HepG2 (cell line): ENCODE data around the gene C20orf204. TPM values are rescaled to one million over a fixed set of nuclear protein-coding genes. Genes with fewer than 3 reads are reported as not detected.

Experiments
- ATAC-seq: fragments of 200-7000 bp; cut with Tn5 transposase; 3 replicates; pipeline ENCODE4 v1.9.1; 2020; ENCODE audit warnings: mild to moderate bottlenecking, moderate library complexity
- BruUV-seq: library from RNA; stranded (reverse); fragments of 400-500 nt; replicated peaks from 2 replicates; lab custom pipeline; 2021; lab: Mats Ljungman, UMichigan
- CTCF ChIA-PET: fragments of 300-600 bp; formaldehyde crosslinking; extraction: SDS; loops from one replicate; lab custom pipeline; 2021; ENCODE audit warnings: low total read pairs, inconsistent platforms, low intra/inter-chr PET ratio; lab: Yijun Ruan, JAX
- POLR2A ChIA-PET: fragments of 350-600 bp; sonication (Branson Sonifier 250); formaldehyde crosslinking; loops from one replicate; lab custom pipeline; 2020; ENCODE audit warnings: antibody characterized with exemption, inconsistent platforms; lab: Yijun Ruan, JAX
- DNase-seq: peaks from one replicate; pipeline ENCODE4 v3.0.0-alpha.2; 2015; ENCODE audit warnings: low spot score
- FAIRE-seq: peaks from 3 replicates; lab custom pipeline; 2011; peaks lifted over from hg19 to GRCh38; lab: Jason Lieb, UNC
- H2AFZ ChIP-seq: one replicate; pipeline ENCODE4 v1.6.1; 2011; ENCODE audit warnings: low read length, inconsistent platforms
- H3K27ac ChIP-seq: fragments of 300-600 bp; 3 replicates; pipeline ENCODE4 v1.8.0; 2011; ENCODE audit warnings: mixed run types, mild to moderate bottlenecking, mixed read lengths, low read length, inconsistent platforms; ENCODE audit not compliant: insufficient read depth; ENCODE audit errors: extremely low read length
- H3K27me3 ChIP-seq, 2 experiments: fragments of 200-600 bp in 1 of 2; 2 replicates in 1 of 2; 3 replicates in 1 of 2; pipeline versions ENCODE4 v1.6.0 to v1.8.0; 2011; ENCODE audit warnings: low read length in 2 of 2, mild to moderate bottlenecking in 2 of 2, moderate library complexity in 2 of 2, inconsistent platforms in 1 of 2; ENCODE audit not compliant: insufficient read depth in 2 of 2, control insufficient read depth in 1 of 2
- H3K36me3 ChIP-seq, 2 experiments: fragments of 200-600 bp in 1 of 2; replicated peaks in 1 of 2; 2 replicates in 1 of 2; 3 replicates in 1 of 2; pipeline versions ENCODE4 v1.5.1 to v1.8.0; 2011; ENCODE audit warnings: low read length in 2 of 2, inconsistent platforms in 1 of 2; ENCODE audit not compliant: insufficient read depth in 2 of 2, control insufficient read depth in 1 of 2
- H3K4me1 ChIP-seq: 2 replicates; pipeline ENCODE4 v1.5.1; 2012; ENCODE audit warnings: low read length, inconsistent platforms; ENCODE audit not compliant: insufficient read depth
- H3K4me2 ChIP-seq: 2 replicates; pipeline ENCODE4 v1.6.0; 2011; ENCODE audit warnings: low read depth, low read length, inconsistent platforms
- H3K4me3 ChIP-seq, 3 experiments: fragments of 200-600 bp in 1 of 3; sonication (generic), shearing (Covaris generic) in 1 of 3; replicated peaks in 1 of 3; 2 replicates each; pipeline ENCODE4 v1.5.1; 2011 to 2016; ENCODE audit warnings: low read length in 3 of 3, inconsistent platforms in 2 of 3, low read depth in 2 of 3, mild to moderate bottlenecking in 2 of 3, control low read depth in 1 of 3, mixed read lengths in 1 of 3; ENCODE audit not compliant: insufficient read depth in 1 of 3
- H3K79me2 ChIP-seq: one replicate; pipeline ENCODE4 v1.6.1; 2011; ENCODE audit warnings: low read length, inconsistent platforms; ENCODE audit not compliant: insufficient read depth
- H3K9ac ChIP-seq: 2 replicates; pipeline ENCODE4 v1.6.0; 2011; ENCODE audit warnings: mild to moderate bottlenecking, low read depth, low read length, inconsistent platforms; ENCODE audit not compliant: insufficient read depth
- H3K9me3 ChIP-seq: 2 replicates; pipeline ENCODE4 v1.5.1; 2012; ENCODE audit warnings: mild to moderate bottlenecking, low read length
- H4K20me1 ChIP-seq: 2 replicates; pipeline ENCODE4 v1.6.0; 2011; ENCODE audit warnings: inconsistent platforms, mild to moderate bottlenecking, low read length, moderate library complexity; ENCODE audit not compliant: insufficient read depth
- IRX3 ChIP-seq: sonication (generic); formaldehyde crosslinking; IDR thresholded peaks from 2 replicates; pipeline ENCODE4 v1.8.1; 2023; ENCODE audit warnings: mild to moderate bottlenecking, low read depth, missing genetic modification reagents, borderline replicate concordance
- KDM5A ChIP-seq: fragments of 200-600 bp; sonication (generic); IDR thresholded peaks from 2 replicates; pipeline ENCODE4 v1.7.0; 2018; ENCODE audit warnings: antibody characterized with exemption, mild to moderate bottlenecking, low read length, borderline replicate concordance
- KLF16 ChIP-seq, 2 experiments: sonication (generic) in 1 of 2; formaldehyde crosslinking in 1 of 2; IDR thresholded peaks; 2 replicates each; pipeline versions ENCODE4 v1.6.1 to v1.8.0; 2016 to 2023; ENCODE audit warnings: missing genetic modification reagents in 2 of 2, missing compliant biosample characterization in 1 of 2
- SMAD3 ChIP-seq: sonication (generic); formaldehyde crosslinking; IDR thresholded peaks from 2 replicates; pipeline ENCODE4 v1.4.0; 2020; ENCODE audit warnings: missing genetic modification reagents
- TMF1 ChIP-seq: sonication (generic); formaldehyde crosslinking; IDR thresholded peaks from 2 replicates; pipeline ENCODE4 v1.8.1; 2022; ENCODE audit warnings: low read depth, missing genetic modification reagents
- ZNF563 ChIP-seq: sonication (generic); formaldehyde crosslinking; IDR thresholded peaks from 2 replicates; pipeline ENCODE4 v1.8.0; 2022; ENCODE audit warnings: mild to moderate bottlenecking, moderate library complexity, missing genetic modification reagents
- ZNF616 ChIP-seq: sonication (generic); formaldehyde crosslinking; IDR thresholded peaks from 2 replicates; pipeline ENCODE4 v1.5.0; 2020; ENCODE audit warnings: low read depth, mild to moderate bottlenecking, missing genetic modification reagents
- ZNF850 ChIP-seq: sonication (generic); formaldehyde crosslinking; conservative IDR thresholded peaks from 2 replicates; pipeline ENCODE4 v1.9.0; 2021; ENCODE audit warnings: mild to moderate bottlenecking, missing genetic modification reagents
- WGBS: methylation state at CpG from one replicate; pipeline ENCODE4 v1.1.6; 2017; ENCODE audit warnings: low lambda C conversion rate; 5-methylcytosine and 5-hydroxymethylcytosine counted together
- in situ Hi-C: cut with HindIII; loops from 2 replicates; pipeline ENCODE4 v1.10.0; 2017; ENCODE audit warnings: low pct_unique_long_range_greater_than_20kb; ENCODE audit not compliant: extremely low pct_ligation_motif_present
- intact Hi-C: fragments of 100-400 bp; cut with micrococcal nuclease; formaldehyde crosslinking; loops from one replicate; pipeline ENCODE4 v1.10.0; 2022; ENCODE audit not compliant: unreplicated experiment
- polyA plus RNA-seq, 8 experiments: library from polyadenylated mRNA; depleted of rRNA in 3 of 8; stranded (reverse) in 7 of 8; unstranded in 1 of 8; fragments of >200 nt; fragmentation: Illumina TruSeq in 4 of 8; extraction: Trizol in 4 of 8; gene quantifications; 2 replicates each; pipeline versions ENCODE4 v1.2.1 to v1.2.3, GENCODE V29; 2011 to 2016; ENCODE audit warnings: low read depth in 4 of 8, missing spikeins in 1 of 8, mixed read lengths in 1 of 8; ENCODE audit not compliant: insufficient read depth in 1 of 8
- total RNA-seq, 5 experiments: library from RNA; depleted of rRNA; stranded (reverse); fragments of >200 nt; fragmentation: Illumina TruSeq; extraction: Trizol; gene quantifications; 2 replicates each; pipeline ENCODE4 v1.2.3, GENCODE V29; 2016; ENCODE audit warnings: low read depth in 1 of 5
- TF ChIP-seq, protein P1 (sequence below): sonication (generic); formaldehyde crosslinking; IDR thresholded peaks from 2 replicates; pipeline ENCODE4 v1.5.0; 2020; ENCODE audit warnings: missing genetic modification reagents
- TF ChIP-seq, protein P2 (sequence below): sonication (generic); formaldehyde crosslinking; IDR thresholded peaks from 2 replicates; pipeline ENCODE4 v1.4.0; 2020; ENCODE audit warnings: mild to moderate bottlenecking, missing genetic modification reagents
- TF ChIP-seq, protein P3 (sequence below): sonication (generic); formaldehyde crosslinking; IDR thresholded peaks from 2 replicates; pipeline ENCODE4 v1.5.0; 2020; ENCODE audit warnings: missing genetic modification reagents

Gene C20orf204
- total and polyA plus RNA-seq, 2 of the 13 experiments (the other 11 are each of a cell fraction or from before 2014, with no cell fraction given), result 22.1 to 80.0 TPM

DNA sequence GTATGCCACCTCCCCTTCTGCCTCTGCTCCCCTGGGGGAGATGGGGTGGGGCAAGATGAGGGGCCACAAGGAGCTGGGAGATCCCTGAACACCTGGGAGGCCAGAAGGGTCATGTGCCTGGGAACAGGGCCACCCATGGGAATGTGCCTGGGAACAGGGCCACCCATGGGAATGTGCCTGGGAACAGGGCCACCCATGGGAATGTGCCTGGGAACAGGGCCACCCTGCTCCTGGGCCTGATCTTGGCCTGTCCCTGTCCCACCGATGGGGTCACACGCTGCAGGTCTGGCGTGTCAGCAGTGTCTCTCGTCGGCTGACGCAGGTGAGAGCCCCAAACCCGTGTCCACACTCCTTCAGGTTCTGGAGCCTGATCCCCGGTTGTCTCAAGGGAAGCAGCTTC, 39.0 kb downstream of the C20orf204 start:
- in situ Hi-C loops (no loop called here), intact Hi-C loops (no loop called here)
- H3K9ac ChIP-seq, result no peak overlapping the region
- ChIA-PET CTCF (no interaction called here), POLR2A (no interaction called here)
- H3K36me3 ChIP-seq, result no peaks in the 10 kb centered on the region
- no peaks in the 10 kb centered on the region for H4K20me1 ChIP-seq
- FAIRE-seq (no peak), DNase-seq (no peak), ATAC-seq (no peak)
- no peaks in the 10 kb centered on the region for H3K9me3 ChIP-seq
- 87% methylated on average over 7 of the region's 8 CpGs for WGBS
- H3K27ac ChIP-seq, result no peak overlapping the region
- no peak overlapping the region for H3K4me3 ChIP-seq
- peaks cover 18% of the 10 kb centered on the region for H3K4me1 ChIP-seq
- H3K27me3 ChIP-seq, result no peaks in the 10 kb centered on the region
- no TSS peak for BruUV-seq
- H2AFZ ChIP-seq, result no peak overlapping the region
- H3K79me2 ChIP-seq, result no peaks in the 10 kb centered on the region
- TF ChIP-seq KLF16 (CRISPR knock-in tag; IDR thresholded peaks at IDR 0.05), result no peak
- TF ChIP-seq ZNF850, result no peak
- TF ChIP-seq, protein P1, sequence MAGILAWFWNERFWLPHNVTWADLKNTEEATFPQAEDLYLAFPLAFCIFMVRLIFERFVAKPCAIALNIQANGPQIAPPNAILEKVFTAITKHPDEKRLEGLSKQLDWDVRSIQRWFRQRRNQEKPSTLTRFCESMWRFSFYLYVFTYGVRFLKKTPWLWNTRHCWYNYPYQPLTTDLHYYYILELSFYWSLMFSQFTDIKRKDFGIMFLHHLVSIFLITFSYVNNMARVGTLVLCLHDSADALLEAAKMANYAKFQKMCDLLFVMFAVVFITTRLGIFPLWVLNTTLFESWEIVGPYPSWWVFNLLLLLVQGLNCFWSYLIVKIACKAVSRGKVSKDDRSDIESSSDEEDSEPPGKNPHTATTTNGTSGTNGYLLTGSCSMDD, result no peak
- TF ChIP-seq TMF1, result no peak
- TF ChIP-seq ZNF563 (CRISPR knock-in tag), result no peak
- TF ChIP-seq IRX3, result no peak
- no peak for TF ChIP-seq ZNF616 (CRISPR knock-in tag)
- TF ChIP-seq, protein P2, sequence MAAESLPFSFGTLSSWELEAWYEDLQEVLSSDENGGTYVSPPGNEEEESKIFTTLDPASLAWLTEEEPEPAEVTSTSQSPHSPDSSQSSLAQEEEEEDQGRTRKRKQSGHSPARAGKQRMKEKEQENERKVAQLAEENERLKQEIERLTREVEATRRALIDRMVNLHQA (CRISPR knock-in tag), result no peak
- no peak for TF ChIP-seq KDM5A
- TF ChIP-seq SMAD3 (CRISPR knock-in tag), result no peak
- TF ChIP-seq, protein P3, sequence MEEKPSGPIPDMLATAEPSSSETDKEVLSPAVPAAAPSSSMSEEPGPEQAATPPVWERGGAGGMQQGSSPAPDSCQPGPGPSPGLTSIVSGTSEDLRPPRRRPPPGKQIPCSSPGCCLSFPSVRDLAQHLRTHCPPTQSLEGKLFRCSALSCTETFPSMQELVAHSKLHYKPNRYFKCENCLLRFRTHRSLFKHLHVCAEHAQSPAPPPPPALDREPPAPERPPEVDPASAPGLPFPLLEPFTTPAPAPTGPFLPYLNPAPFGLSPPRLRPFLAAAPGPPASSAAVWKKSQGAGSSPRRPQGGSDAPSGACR (CRISPR knock-in tag), result no peak
- no peak overlapping the region for H3K4me2 ChIP-seq
